ENCODE data around the gene CENPO.

CENPO gene

GRCh38 chr2:24809316-24810007, 16.2 kb downstream of the CENPO start:
- Histone ChIP-seq H3K27ac (ENCODE audit: low read length) (no peak overlapping the region), H3K36me3 (replicated peaks; ENCODE audit: insufficient read depth, low read length) (no peaks in the 10 kb centered on the region; the same call in 1 of the 2 replicates), H3K4me2 (ENCODE audit: low read depth, low read length) (no peak overlapping the region), H3K79me2 (ENCODE audit: low read length) (peaks cover 83% of the 10 kb centered on the region), H3K9me3 (replicated peaks; ENCODE audit: insufficient read depth, low read length) (no peaks in the 10 kb centered on the region), H4K20me1 (ENCODE audit: insufficient read depth, low read length) (no peaks in the 10 kb centered on the region), H3K27me3 (replicated peaks; ENCODE audit: insufficient read depth, low read length) (no peaks in the 10 kb centered on the region), H3F3A (ENCODE audit: insufficient read depth, low read length) (peaks cover 6% of the 10 kb centered on the region; the same call in 1 of the 2 replicates), H3K4me1 (ENCODE audit: low read length) (no peaks in the 10 kb centered on the region), H3K9ac (ENCODE audit: low read length) (no peak overlapping the region), H3K9me2 (replicated peaks; ENCODE audit: insufficient read depth, low read length) (no peaks in the 10 kb centered on the region), H3K4me3 (ENCODE audit: low read length) (no peak overlapping the region), H2AFZ (ENCODE audit: low read length) (no peak overlapping the region)
- no peak for DNase-seq
- TF ChIP-seq CTCF (IDR thresholded peaks at IDR 0.05; ENCODE audit: low read length) (no peak), EZH2phosphoT487 (IDR thresholded peaks at IDR 0.05; ENCODE audit: low read length) (no peak), EZH2 (optimal IDR thresholded peaks at IDR 0.05; ENCODE audit: low read depth, low read length) (no peak)

GRCh38 chr2:24813691-24814137, 20.5 kb downstream of the CENPO start:
- TF ChIP-seq EZH2phosphoT487 (IDR thresholded peaks at IDR 0.05; ENCODE audit: low read length), result no peak
- no peak for TF ChIP-seq CTCF (IDR thresholded peaks at IDR 0.05; ENCODE audit: low read length)
- no peak for TF ChIP-seq EZH2 (optimal IDR thresholded peaks at IDR 0.05; ENCODE audit: low read depth, low read length)
- H3K4me1 ChIP-seq (ENCODE audit: low read length), result peaks cover 12% of the 10 kb centered on the region
- H3K9me3 ChIP-seq (replicated peaks; ENCODE audit: insufficient read depth, low read length), result no peaks in the 10 kb centered on the region
- H3K27ac ChIP-seq (ENCODE audit: low read length), result no peak overlapping the region
- peaks cover 73% of the 10 kb centered on the region for H3K79me2 ChIP-seq (ENCODE audit: low read length)
- H2AFZ ChIP-seq (ENCODE audit: low read length), result no peak overlapping the region
- peaks cover 16% of the 10 kb centered on the region; the same call in 1 of the 2 replicates for H3K36me3 ChIP-seq (replicated peaks; ENCODE audit: insufficient read depth, low read length)
- peaks cover 15% of the 10 kb centered on the region for H3F3A ChIP-seq (ENCODE audit: insufficient read depth, low read length)
- H3K27me3 ChIP-seq (replicated peaks; ENCODE audit: insufficient read depth, low read length), result no peaks in the 10 kb centered on the region
- DNase-seq, result no peak
- no peaks in the 10 kb centered on the region for H4K20me1 ChIP-seq (ENCODE audit: insufficient read depth, low read length)
- no peak overlapping the region for H3K4me3 ChIP-seq (ENCODE audit: low read length)
- H3K4me2 ChIP-seq (ENCODE audit: low read depth, low read length), result no peak overlapping the region
- H3K9ac ChIP-seq (ENCODE audit: low read length), result no peak overlapping the region
- no peaks in the 10 kb centered on the region for H3K9me2 ChIP-seq (replicated peaks; ENCODE audit: insufficient read depth, low read length)

GRCh38 chr2:24814516-24814915, 21.3 kb downstream of the CENPO start:
- Histone ChIP-seq H4K20me1 (ENCODE audit: insufficient read depth, low read length) (no peaks in the 10 kb centered on the region), H3K27me3 (replicated peaks; ENCODE audit: insufficient read depth, low read length) (no peaks in the 10 kb centered on the region), H3K4me1 (ENCODE audit: low read length) (peaks cover 15% of the 10 kb centered on the region), H3K36me3 (replicated peaks; ENCODE audit: insufficient read depth, low read length) (peaks cover 16% of the 10 kb centered on the region; the same call in 1 of the 2 replicates), H3K9ac (ENCODE audit: low read length) (no peak overlapping the region), H3K9me3 (replicated peaks; ENCODE audit: insufficient read depth, low read length) (no peaks in the 10 kb centered on the region), H2AFZ (ENCODE audit: low read length) (no peak overlapping the region), H3K27ac (ENCODE audit: low read length) (no peak overlapping the region), H3K79me2 (ENCODE audit: low read length) (peaks cover 67% of the 10 kb centered on the region), H3F3A (ENCODE audit: insufficient read depth, low read length) (peaks cover 18% of the 10 kb centered on the region), H3K4me2 (ENCODE audit: low read depth, low read length) (no peak overlapping the region), H3K9me2 (replicated peaks; ENCODE audit: insufficient read depth, low read length) (no peaks in the 10 kb centered on the region), H3K4me3 (ENCODE audit: low read length) (no peak overlapping the region)
- no peak for TF ChIP-seq EZH2 (optimal IDR thresholded peaks at IDR 0.05; ENCODE audit: low read depth, low read length)
- TF ChIP-seq EZH2phosphoT487 (IDR thresholded peaks at IDR 0.05; ENCODE audit: low read length), result no peak
- TF ChIP-seq CTCF (IDR thresholded peaks at IDR 0.05; ENCODE audit: low read length), result no peak
- no peak for DNase-seq
